Spleen (tissue), 11 donors: ENCODE results near the gene ITPR2. TPM values are rescaled to one million over a fixed set of nuclear protein-coding genes. Genes with fewer than 3 reads are reported as not detected.

Experiments
- DNase-seq: peaks from one replicate; pipeline ENCODE4 v3.0.0-alpha.2; 2020
- H3K27ac ChIP-seq, 8 donors: fragments of 200-600 bp; sonication (generic) in 7 of 8; 1 replicate in 4 of 8; 2 replicates in 4 of 8; pipeline versions ENCODE4 v1.5.0 to v1.8.0; 2016 to 2021; ENCODE audit warnings: inconsistent platforms in 4 of 8, mild to moderate bottlenecking in 4 of 8, moderate library complexity in 1 of 8
- H3K27me3 ChIP-seq, 7 donors: fragments of 200-600 bp; sonication (generic) in 6 of 7; replicated peaks in 1 of 7; 1 replicate in 4 of 7; 2 replicates in 3 of 7; pipeline versions ENCODE4 v1.5.0 to v1.8.0; 2016 to 2021; ENCODE audit warnings: inconsistent platforms in 3 of 7, mild to moderate bottlenecking in 1 of 7
- H3K36me3 ChIP-seq, 6 donors: fragments of 200-600 bp; sonication (generic) in 5 of 6; 1 replicate in 4 of 6; 2 replicates in 2 of 6; pipeline versions ENCODE4 v1.5.0 to v1.8.0; 2016 to 2021; ENCODE audit warnings: inconsistent platforms in 2 of 6
- H3K4me1 ChIP-seq, 6 donors: fragments of 200-600 bp; sonication (generic) in 5 of 6; 1 replicate in 3 of 6; 2 replicates in 3 of 6; pipeline versions ENCODE4 v1.5.0 to v1.8.0; 2016 to 2021; ENCODE audit warnings: inconsistent platforms in 3 of 6
- H3K4me3 ChIP-seq, 8 donors: fragments of 200-600 bp; sonication (generic) in 7 of 8; 1 replicate in 4 of 8; 2 replicates in 4 of 8; pipeline versions ENCODE4 v1.5.0 to v1.8.0; 2016 to 2021; ENCODE audit warnings: inconsistent platforms in 4 of 8, mild to moderate bottlenecking in 4 of 8, moderate library complexity in 2 of 8
- H3K9me3 ChIP-seq, 8 donors: fragments of 200-600 bp; sonication (generic) in 7 of 8; 1 replicate in 4 of 8; 2 replicates in 4 of 8; pipeline versions ENCODE4 v1.5.0 to v1.8.0; 2016 to 2021; ENCODE audit warnings: inconsistent platforms in 4 of 8
- CTCF ChIP-seq, 11 experiments: fragments of 200-600 bp in 7 of 11; fragments of 450-650 bp in 4 of 11; sonication (generic) in 4 of 11; IDR thresholded peaks in 8 of 11; conservative IDR thresholded peaks in 3 of 11; 1 replicate in 7 of 11; 2 replicates in 4 of 11; pipeline versions ENCODE4 v1.4.0 to v1.8.0; 2016 to 2021; ENCODE audit warnings: antibody characterized with exemption in 11 of 11, inconsistent platforms in 4 of 11, mild to moderate bottlenecking in 1 of 11
- POLR2A ChIP-seq, 3 donors: fragments of 450-650 bp; IDR thresholded peaks; one replicate each; pipeline ENCODE4 v1.5.1; 2017; ENCODE audit warnings: antibody characterized with exemption in 3 of 3, mild to moderate bottlenecking in 1 of 3
- POLR2AphosphoS5 ChIP-seq, 3 donors: sonication (generic); formaldehyde crosslinking; IDR thresholded peaks; one replicate each; pipeline ENCODE4 v1.5.1; 2017; ENCODE audit warnings: antibody characterized with exemption in 3 of 3
- WGBS, 5 donors: extraction: QIAGEN DNeasy Blood & Tissue Kit in 3 of 5; methylation state at CpG; one replicate each; pipeline versions ENCODE4 v1.1.5 to v1.1.7; 2013 to 2018; 5-methylcytosine and 5-hydroxymethylcytosine counted together
- intact Hi-C: fragments of 100-400 bp; cut with DNase I; formaldehyde crosslinking; loops from one replicate; pipeline ENCODE4 v1.15.0; 2023; ENCODE audit warnings: low total_unique reads
- polyA plus RNA-seq, 3 donors: library from polyadenylated mRNA; stranded (reverse); fragments of 200-250 nt; gene quantifications; one replicate each; pipeline ENCODE4 v1.2.1, GENCODE V29; 2013
- total RNA-seq, 7 donors: library from RNA; depleted of rRNA in 3 of 7; stranded (reverse); fragments of >200 nt in 3 of 7; fragmentation: NEBNext Ultra II Directional in 4 of 7; extraction: Animal tissue kit (Norgen Biotek cat#: 25700) in 4 of 7; gene quantifications; one replicate each; pipeline versions ENCODE4 v1.1.0 to v1.2.1, GENCODE V29; 2016 to 2021
- donor health status: healthy with polysubstance abuse.
- donor health status: DM: no; HTN: no; CAD: no; lungs with moderate emphysema.
- donor health status: DM: no; HTN: no; CAD: no.
- donor health status: Bipolar disorder and iron deficiency.
- donor health status: healthy.
- donor health status: DM: no; HTN: no; CAD: no.
- donor health status: DM: yes; HTN: yes; CAD: no.

Gene ITPR2
- total and polyA plus RNA-seq, 10 donors: 3.2 to 105 (median 60.4) TPM

- 84 to 97% (median 89%) methylated on average over 1 of the region's 1 CpG for WGBS, 5 donors
- intact Hi-C loops: no loop called here
- no peak overlapping the region for H3K27ac ChIP-seq
- no peak for DNase-seq
- no peaks in the 10 kb centered on the region for H3K27me3 ChIP-seq
- peaks cover 0 to 89% (median 31%) of the 10 kb centered on the region in 6 donors for H3K36me3 ChIP-seq
- no peak overlapping the region for H3K4me3 ChIP-seq
- no peak for TF ChIP-seq POLR2A (IDR thresholded peaks at IDR 0.05)
- TF ChIP-seq CTCF (IDR thresholded peaks at IDR 0.05 in 8 of 11, conservative IDR thresholded peaks at IDR 0.05 in 3 of 11): no peak
- TF ChIP-seq POLR2AphosphoS5 (IDR thresholded peaks at IDR 0.05): no peak
- no peaks in the 10 kb centered on the region for H3K4me1 ChIP-seq
- peaks cover 0 to 16% (median 0%) of the 10 kb centered on the region in 8 donors for H3K9me3 ChIP-seq
Measured at GRCh38 chr12:26595806-26596205, 237.2 kb downstream of the ITPR2 start.

- 94 to 99% (median 97%) methylated on average over 2 of the region's 2 CpGs for WGBS, 5 donors
- TF ChIP-seq CTCF (IDR thresholded peaks at IDR 0.05 in 8 of 11, conservative IDR thresholded peaks at IDR 0.05 in 3 of 11) (no peak), POLR2AphosphoS5 (IDR thresholded peaks at IDR 0.05) (no peak), POLR2A (IDR thresholded peaks at IDR 0.05) (no peak)
Measured at GRCh38 chr12:26580619-26581018, 252.4 kb downstream of the ITPR2 start.

GRCh38 chr12:26576266-26576665 lies 256.7 kb downstream of the ITPR2 start:
- TF ChIP-seq CTCF (IDR thresholded peaks at IDR 0.05 in 8 of 11, conservative IDR thresholded peaks at IDR 0.05 in 3 of 11) (no peak), POLR2A (IDR thresholded peaks at IDR 0.05) (no peak), POLR2AphosphoS5 (IDR thresholded peaks at IDR 0.05) (no peak)
- Histone ChIP-seq H3K9me3 (no peaks in the 10 kb centered on the region), H3K4me1 (peaks cover 0 to 12% (median 0%) of the 10 kb centered on the region in 6 donors), H3K36me3 (peaks cover 0 to 57% (median 3%) of the 10 kb centered on the region in 6 donors), H3K27ac (no peak overlapping the region), H3K4me3 (no peak overlapping the region), H3K27me3 (no peaks in the 10 kb centered on the region)
- DNase-seq: no peak
- intact Hi-C loops: no loop called here
- 68 to 78% (median 76%) methylated on average over 6 of the region's 6 CpGs for WGBS, 5 donors

More at GRCh38 chr12:26580619-26581018, 252.4 kb downstream of the ITPR2 start:
- intact Hi-C loops: no loop called here
- Histone ChIP-seq H3K4me3 (no peak overlapping the region), H3K27ac (no peak overlapping the region), H3K27me3 (no peaks in the 10 kb centered on the region), H3K9me3 (no peaks in the 10 kb centered on the region), H3K36me3 (peaks cover 0 to 39% (median 3%) of the 10 kb centered on the region in 6 donors), H3K4me1 (peaks cover 0 to 12% (median 0%) of the 10 kb centered on the region in 6 donors)
- no peak for DNase-seq

- no peak overlapping the region for H3K4me3 ChIP-seq
- H3K9me3 ChIP-seq: no peaks in the 10 kb centered on the region
- H3K27me3 ChIP-seq: no peaks in the 10 kb centered on the region
- DNase-seq: no peak
- WGBS, 5 donors: 91 to 100% (median 92%) methylated on average over 1 of the region's 1 CpG
- no peak for TF ChIP-seq POLR2A (IDR thresholded peaks at IDR 0.05)
- no peak for TF ChIP-seq POLR2AphosphoS5 (IDR thresholded peaks at IDR 0.05)
- no peak for TF ChIP-seq CTCF (IDR thresholded peaks at IDR 0.05 in 8 of 11, conservative IDR thresholded peaks at IDR 0.05 in 3 of 11)
- peaks cover 0 to 46% (median 5%) of the 10 kb centered on the region in 6 donors for H3K36me3 ChIP-seq
- peaks cover 0 to 12% (median 0%) of the 10 kb centered on the region in 6 donors for H3K4me1 ChIP-seq
- intact Hi-C loops: no loop called here
- H3K27ac ChIP-seq: no peak overlapping the region
Measured at GRCh38 chr12:26573225-26573909, 259.6 kb downstream of the ITPR2 start.
